IMR-90 (cell line): ENCODE data around the gene ERAS. TPM values are rescaled to one million over a fixed set of nuclear protein-coding genes. Genes with fewer than 3 reads are reported as not detected.

Experiments used
- ATAC-seq: fragments of 200-7000 bp; cut with Tn5 transposase; 2 replicates; pipeline ENCODE4 v1.9.1; 2020; ENCODE audit warnings: low read depth, mild to moderate bottlenecking, moderate library complexity
- BruUV-seq: library from RNA; stranded (reverse); fragments of 400-500 nt; replicated peaks from 2 replicates; lab custom pipeline; 2021; lab: Mats Ljungman, UMichigan
- CTCF ChIA-PET: fragments of 300-600 bp; formaldehyde crosslinking; extraction: SDS; loops from one replicate; lab custom pipeline; 2021; ENCODE audit warnings: antibody characterized with exemption; lab: Yijun Ruan, JAX
- POLR2A ChIA-PET: fragments of 300-600 bp; sonication (Branson Sonifier 250); formaldehyde crosslinking; loops from one replicate; lab custom pipeline; 2022; ENCODE audit warnings: antibody characterized with exemption; ENCODE audit not compliant: unreplicated experiment; lab: Charles Lee
- DNase-seq: peaks from one replicate; pipeline ENCODE4 v3.0.0; 2013
- H2AFZ ChIP-seq: replicated peaks from 2 replicates; pipeline ENCODE3; 2013; ENCODE audit warnings: low read length, mild to moderate bottlenecking; ENCODE audit not compliant: poor library complexity
- H2AK5ac ChIP-seq: 2 replicates; pipeline ENCODE4 v1.6.1; 2013; ENCODE audit warnings: low read depth, low read length, inconsistent platforms
- H2AK9ac ChIP-seq: replicated peaks from 2 replicates; pipeline ENCODE3; 2013; ENCODE audit warnings: mild to moderate bottlenecking, low read depth, low read length, moderate library complexity; ENCODE audit not compliant: poor library complexity
- H2BK120ac ChIP-seq: 2 replicates; pipeline ENCODE4 v1.6.1; 2013; ENCODE audit warnings: low read depth, low read length, inconsistent platforms
- H2BK15ac ChIP-seq: 3 replicates; pipeline ENCODE4 v1.6.1; 2013; ENCODE audit warnings: low read depth, low read length, inconsistent platforms
- H2BK20ac ChIP-seq: 2 replicates; pipeline ENCODE4 v1.6.1; 2013; ENCODE audit warnings: low read depth, mild to moderate bottlenecking, inconsistent platforms, low read length, moderate library complexity
- H2BK5ac ChIP-seq: 2 replicates; pipeline ENCODE4 v1.6.1; 2013; ENCODE audit warnings: mild to moderate bottlenecking, low read depth, low read length, inconsistent platforms; ENCODE audit not compliant: poor library complexity, severe bottlenecking
- H3K14ac ChIP-seq: replicated peaks from 2 replicates; pipeline ENCODE4 v1.6.1; 2013; ENCODE audit warnings: low read depth, low read length, inconsistent platforms
- H3K18ac ChIP-seq: 2 replicates; pipeline ENCODE4 v1.6.1; 2013; ENCODE audit warnings: low read depth, low read length, control low read depth
- H3K23ac ChIP-seq: 2 replicates; pipeline ENCODE4 v1.6.1; 2013; ENCODE audit warnings: low read depth, low read length, inconsistent platforms
- H3K27ac ChIP-seq: 2 replicates; pipeline ENCODE4 v1.5.1; 2013; ENCODE audit warnings: mild to moderate bottlenecking, control low read depth, low read length; ENCODE audit not compliant: insufficient read depth
- H3K27me3 ChIP-seq: 2 replicates; pipeline ENCODE4 v1.6.1; 2013; ENCODE audit warnings: low read length; ENCODE audit not compliant: control insufficient read depth, insufficient read depth
- H3K36me3 ChIP-seq: 2 replicates; pipeline ENCODE4 v1.6.1; 2013; ENCODE audit warnings: low read length, mixed read lengths; ENCODE audit not compliant: control insufficient read depth, insufficient read depth
- H3K4ac ChIP-seq: 2 replicates; pipeline ENCODE4 v1.6.1; 2013; ENCODE audit warnings: low read depth, low read length, inconsistent platforms
- H3K4me1 ChIP-seq: 2 replicates; pipeline ENCODE4 v1.6.1; 2013; ENCODE audit warnings: low read length, mixed read lengths; ENCODE audit not compliant: control insufficient read depth, insufficient read depth
- H3K4me2 ChIP-seq: 2 replicates; pipeline ENCODE4 v1.6.1; 2013; ENCODE audit warnings: low read depth, mild to moderate bottlenecking, control low read depth, low read length, moderate library complexity
- H3K4me3 ChIP-seq: 2 replicates; pipeline ENCODE4 v1.5.1; 2013; ENCODE audit warnings: low read depth, mild to moderate bottlenecking, control low read depth, low read length, moderate library complexity; ENCODE audit not compliant: insufficient read depth
- H3K56ac ChIP-seq: 2 replicates; pipeline ENCODE4 v1.6.1; 2013; ENCODE audit warnings: low read length, inconsistent platforms; ENCODE audit not compliant: insufficient read depth; ENCODE audit errors: extremely low read depth
- H3K79me1 ChIP-seq, 2 experiments: 2 replicates each; pipeline ENCODE4 v1.6.1; 2013; ENCODE audit warnings: low read length in 2 of 2, inconsistent platforms in 1 of 2, low read depth in 1 of 2
- H3K9ac ChIP-seq: 2 replicates; pipeline ENCODE4 v1.6.1; 2013; ENCODE audit warnings: low read depth, low read length, control low read depth
- H3K9me1 ChIP-seq: 2 replicates; pipeline ENCODE4 v1.6.1; 2013; ENCODE audit warnings: low read length, inconsistent platforms; ENCODE audit not compliant: insufficient read depth
- H3K9me3 ChIP-seq: 2 replicates; pipeline ENCODE4 v1.6.1; 2013; ENCODE audit warnings: low read length; ENCODE audit not compliant: control insufficient read depth, insufficient read depth
- H4K20me1 ChIP-seq: 2 replicates; pipeline ENCODE4 v1.6.1; 2013; ENCODE audit warnings: low read length, inconsistent platforms; ENCODE audit not compliant: insufficient read depth
- H4K5ac ChIP-seq: 2 replicates; pipeline ENCODE4 v1.6.1; 2013; ENCODE audit warnings: mild to moderate bottlenecking, low read depth, low read length, control low read depth
- H4K8ac ChIP-seq, 2 experiments: 2 replicates each; pipeline ENCODE4 v1.6.1; 2013; ENCODE audit warnings: low read depth in 2 of 2, low read length in 2 of 2, control low read depth in 1 of 2, inconsistent platforms in 1 of 2
- H4K91ac ChIP-seq: 2 replicates; pipeline ENCODE4 v1.6.1; 2013; ENCODE audit warnings: low read depth, low read length, inconsistent platforms; ENCODE audit not compliant: insufficient read depth
- BHLHE40 ChIP-seq: fragments of 150-350 bp; IDR thresholded peaks from 2 replicates; pipeline ENCODE4 v1.6.1; 2016; ENCODE audit warnings: mild to moderate bottlenecking, low read depth, low read length
- CEBPB ChIP-seq: IDR thresholded peaks from 2 replicates; pipeline ENCODE4 v1.6.1; 2012; ENCODE audit warnings: low read depth, low read length, improper control_type of control experiment
- CHD1 ChIP-seq: IDR thresholded peaks from 2 replicates; pipeline ENCODE4 v1.6.1; 2012; ENCODE audit warnings: low read depth, low read length, improper control_type of control experiment
- FOS ChIP-seq: fragments of 150-350 bp; IDR thresholded peaks from 2 replicates; pipeline ENCODE4 v1.6.1; 2016; ENCODE audit warnings: low read depth, low read length
- MAFK ChIP-seq: IDR thresholded peaks from 2 replicates; pipeline ENCODE4 v1.6.1; 2012; ENCODE audit warnings: low read depth, low read length, improper control_type of control experiment
- MAZ ChIP-seq: IDR thresholded peaks from 2 replicates; pipeline ENCODE4 v1.6.1; 2012; ENCODE audit warnings: low read depth, mild to moderate bottlenecking, low read length, improper control_type of control experiment, moderate library complexity, borderline replicate concordance
- MXI1 ChIP-seq: IDR thresholded peaks from 2 replicates; pipeline ENCODE4 v1.6.1; 2012; ENCODE audit warnings: low read depth, mild to moderate bottlenecking, low read length, moderate library complexity, borderline replicate concordance
- NFE2L2 ChIP-seq: fragments of 150-350 bp; IDR thresholded peaks from 2 replicates; pipeline ENCODE4 v1.6.1; 2016; ENCODE audit warnings: low read depth, mild to moderate bottlenecking, low read length
- POLR2A ChIP-seq: IDR thresholded peaks from 2 replicates; pipeline ENCODE4 v1.6.1; 2012; ENCODE audit warnings: mild to moderate bottlenecking, low read depth, low read length
- RAD21 ChIP-seq: IDR thresholded peaks from 2 replicates; pipeline ENCODE4 v1.6.1; 2012; ENCODE audit warnings: low read length, improper control_type of control experiment
- RCOR1 ChIP-seq: IDR thresholded peaks from 2 replicates; pipeline ENCODE4 v1.6.1; 2012; ENCODE audit warnings: mild to moderate bottlenecking, low read length, improper control_type of control experiment; ENCODE audit not compliant: insufficient replicate concordance
- RFX5 ChIP-seq: IDR thresholded peaks from 2 replicates; pipeline ENCODE4 v1.8.0; 2012; ENCODE audit warnings: low read depth, mild to moderate bottlenecking, low read length, moderate library complexity
- SMC3 ChIP-seq: fragments of 150-350 bp; IDR thresholded peaks from 2 replicates; pipeline ENCODE4 v1.6.1; 2016; ENCODE audit warnings: low read depth, mild to moderate bottlenecking, antibody characterized with exemption, low read length, moderate library complexity
- WGBS, 2 experiments: methylation state at CpG; one replicate each; pipeline versions ENCODE4 v1.1.5 to v1.1.7; 2013; ENCODE audit warnings: missing lambda C conversion rate in 2 of 2; ENCODE audit not compliant: insufficient read length in 1 of 2; ENCODE audit errors: extremely low coverage in 2 of 2; 5-methylcytosine and 5-hydroxymethylcytosine counted together
- dilution Hi-C: fragments of 300-500 bp; cut with HindIII; formaldehyde crosslinking; loops from one replicate; pipeline ENCODE4 v1.14.3; 2018; ENCODE audit warnings: low sequenced_read_pairs; ENCODE audit not compliant: unreplicated experiment
- in situ Hi-C: fragments of 300-500 bp; cut with MboI; formaldehyde crosslinking; loops from 3 replicates; pipeline ENCODE4 v1.14.3; 2019; ENCODE audit warnings: low sequenced_read_pairs, inconsistent platforms, mixed read lengths
- intact Hi-C: fragments of 100-400 bp; cut with micrococcal nuclease; formaldehyde crosslinking; loops from 2 replicates; pipeline ENCODE4 v1.10.0; 2022
- polyA plus RNA-seq, 3 experiments: library from polyadenylated mRNA; depleted of rRNA; stranded (reverse); fragments of >200 nt; gene quantifications; 2 replicates each; pipeline ENCODE4 v1.2.3, GENCODE V29; 2012; ENCODE audit warnings: low replicate concordance in 1 of 3
- total RNA-seq: library from RNA; depleted of rRNA; stranded (reverse); fragments of >200 nt; gene quantifications from 2 replicates; pipeline ENCODE4 v1.2.3, GENCODE V29; 2012
- TF ChIP-seq, protein P1 (sequence below): fragments of 150-350 bp; IDR thresholded peaks from 2 replicates; pipeline ENCODE4 v1.6.1; 2017; ENCODE audit warnings: mild to moderate bottlenecking, antibody characterized with exemption, low read length, low read depth
- TF ChIP-seq, protein P2 (sequence below): fragments of 150-350 bp; IDR thresholded peaks from 2 replicates; pipeline ENCODE4 v1.6.1; 2016; ENCODE audit warnings: low read depth, mild to moderate bottlenecking, low read length, moderate library complexity, borderline replicate concordance
- TF ChIP-seq, protein P3 (sequence below): conservative IDR thresholded peaks from 2 replicates; pipeline ENCODE4 v1.5.1; 2012; ENCODE audit warnings: mild to moderate bottlenecking, low read depth, low read length, improper control_type of control experiment

Gene ERAS
- total and polyA plus RNA-seq, 2 of the 4 experiments (the other 2 are of a cell fraction): not detected

DNA sequence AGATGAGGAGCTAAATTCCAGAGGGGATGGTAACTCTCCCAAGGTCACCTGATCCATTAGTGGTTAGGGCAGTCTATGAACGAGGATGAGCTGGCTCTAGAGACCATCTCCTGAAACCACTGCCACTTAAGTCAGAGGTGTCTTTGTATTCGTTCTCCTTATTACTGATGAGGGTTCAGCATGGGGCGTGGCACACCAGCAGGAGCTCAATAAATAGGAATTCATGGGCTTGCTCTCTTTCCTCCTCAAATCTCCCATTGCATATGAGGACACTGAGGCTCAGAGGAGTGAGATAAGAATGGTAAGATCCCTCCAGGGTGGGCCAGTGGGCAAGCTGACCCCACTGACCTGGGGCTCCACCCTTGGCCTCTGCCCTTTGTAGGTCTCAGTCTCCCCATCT is 41.6 kb upstream of the ERAS start:
- Histone ChIP-seq H3K9me3 (no peaks in the 10 kb centered on the region), H2BK20ac (no peak overlapping the region), H3K18ac (no peak overlapping the region), H2AFZ (no peak overlapping the region), H4K8ac (no peak overlapping the region), H4K20me1 (no peaks in the 10 kb centered on the region; the same call in 1 of the 2 replicates), H3K56ac (no peak overlapping the region), H3K36me3 (no peaks in the 10 kb centered on the region), H2BK120ac (no peak overlapping the region), H3K9ac (no peak overlapping the region), H3K4me3 (no peak overlapping the region), H3K14ac (no peak overlapping the region), H2BK15ac (no peak overlapping the region), H3K4me1 (no peaks in the 10 kb centered on the region), H2BK5ac (no peak overlapping the region), H3K27me3 (peaks cover 25% of the 10 kb centered on the region), H3K9me1 (no peaks in the 10 kb centered on the region), H3K4me2 (no peak overlapping the region), H2AK9ac (no peak overlapping the region), H2AK5ac (no peak overlapping the region), H4K91ac (no peak overlapping the region), H3K27ac (no peak overlapping the region), H4K5ac (no peak overlapping the region), H3K23ac (no peak overlapping the region), H3K4ac (no peak overlapping the region), H3K79me1 (no peaks in the 10 kb centered on the region)
- ChIA-PET POLR2A (no interaction called here), CTCF (no interaction called here)
- intact Hi-C loops (no loop called here), dilution Hi-C loops (no loop called here), in situ Hi-C loops (no loop called here)
- TF ChIP-seq RFX5: no peak
- TF ChIP-seq POLR2A: no peak
- TF ChIP-seq, protein P1, sequence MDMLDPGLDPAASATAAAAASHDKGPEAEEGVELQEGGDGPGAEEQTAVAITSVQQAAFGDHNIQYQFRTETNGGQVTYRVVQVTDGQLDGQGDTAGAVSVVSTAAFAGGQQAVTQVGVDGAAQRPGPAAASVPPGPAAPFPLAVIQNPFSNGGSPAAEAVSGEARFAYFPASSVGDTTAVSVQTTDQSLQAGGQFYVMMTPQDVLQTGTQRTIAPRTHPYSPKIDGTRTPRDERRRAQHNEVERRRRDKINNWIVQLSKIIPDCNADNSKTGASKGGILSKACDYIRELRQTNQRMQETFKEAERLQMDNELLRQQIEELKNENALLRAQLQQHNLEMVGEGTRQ: no peak
- TF ChIP-seq MAFK: no peak
- no peak for TF ChIP-seq SMC3
- no peak for TF ChIP-seq RCOR1
- TF ChIP-seq CEBPB: no peak
- TF ChIP-seq, protein P2, sequence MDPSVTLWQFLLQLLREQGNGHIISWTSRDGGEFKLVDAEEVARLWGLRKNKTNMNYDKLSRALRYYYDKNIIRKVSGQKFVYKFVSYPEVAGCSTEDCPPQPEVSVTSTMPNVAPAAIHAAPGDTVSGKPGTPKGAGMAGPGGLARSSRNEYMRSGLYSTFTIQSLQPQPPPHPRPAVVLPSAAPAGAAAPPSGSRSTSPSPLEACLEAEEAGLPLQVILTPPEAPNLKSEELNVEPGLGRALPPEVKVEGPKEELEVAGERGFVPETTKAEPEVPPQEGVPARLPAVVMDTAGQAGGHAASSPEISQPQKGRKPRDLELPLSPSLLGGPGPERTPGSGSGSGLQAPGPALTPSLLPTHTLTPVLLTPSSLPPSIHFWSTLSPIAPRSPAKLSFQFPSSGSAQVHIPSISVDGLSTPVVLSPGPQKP: no peak
- no peak for TF ChIP-seq NFE2L2
- TF ChIP-seq MXI1: no peak
- no peak for TF ChIP-seq FOS
- no peak for TF ChIP-seq RAD21
- TF ChIP-seq CHD1: no peak
- TF ChIP-seq MAZ: no peak
- TF ChIP-seq BHLHE40: no peak
- TF ChIP-seq, protein P3, sequence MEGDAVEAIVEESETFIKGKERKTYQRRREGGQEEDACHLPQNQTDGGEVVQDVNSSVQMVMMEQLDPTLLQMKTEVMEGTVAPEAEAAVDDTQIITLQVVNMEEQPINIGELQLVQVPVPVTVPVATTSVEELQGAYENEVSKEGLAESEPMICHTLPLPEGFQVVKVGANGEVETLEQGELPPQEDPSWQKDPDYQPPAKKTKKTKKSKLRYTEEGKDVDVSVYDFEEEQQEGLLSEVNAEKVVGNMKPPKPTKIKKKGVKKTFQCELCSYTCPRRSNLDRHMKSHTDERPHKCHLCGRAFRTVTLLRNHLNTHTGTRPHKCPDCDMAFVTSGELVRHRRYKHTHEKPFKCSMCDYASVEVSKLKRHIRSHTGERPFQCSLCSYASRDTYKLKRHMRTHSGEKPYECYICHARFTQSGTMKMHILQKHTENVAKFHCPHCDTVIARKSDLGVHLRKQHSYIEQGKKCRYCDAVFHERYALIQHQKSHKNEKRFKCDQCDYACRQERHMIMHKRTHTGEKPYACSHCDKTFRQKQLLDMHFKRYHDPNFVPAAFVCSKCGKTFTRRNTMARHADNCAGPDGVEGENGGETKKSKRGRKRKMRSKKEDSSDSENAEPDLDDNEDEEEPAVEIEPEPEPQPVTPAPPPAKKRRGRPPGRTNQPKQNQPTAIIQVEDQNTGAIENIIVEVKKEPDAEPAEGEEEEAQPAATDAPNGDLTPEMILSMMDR: no peak
- ATAC-seq: no peak
- no peak for DNase-seq
- no CpG with 5 or more reads among the region's 3 CpGs for WGBS, 2 experiments
- BruUV-seq: no TSS peak
